HepG2 (cell line): ENCODE measurements around the gene CRK. TPM values are rescaled to one million over a fixed set of nuclear protein-coding genes. Genes with fewer than 3 reads are reported as not detected.

Experiments used
- EEA1 ChIP-seq: sonication (generic); formaldehyde crosslinking; IDR thresholded peaks from 2 replicates; pipeline ENCODE4 v1.5.1; 2020; ENCODE audit warnings: mild to moderate bottlenecking, missing genetic modification reagents, borderline replicate concordance
- FOXC1 ChIP-seq: sonication (generic); formaldehyde crosslinking; IDR thresholded peaks from 2 replicates; pipeline ENCODE4 v1.8.0; 2022; ENCODE audit warnings: mild to moderate bottlenecking, missing genetic modification reagents, borderline replicate concordance
- SMAD1 ChIP-seq: sonication (generic); formaldehyde crosslinking; IDR thresholded peaks from 2 replicates; pipeline ENCODE4 v1.4.0; 2020; ENCODE audit warnings: missing genetic modification reagents, low read depth, mild to moderate bottlenecking, borderline replicate concordance
- SRSF1 ChIP-seq: fragments of 200-400 bp; formaldehyde crosslinking; optimal IDR thresholded peaks from 2 replicates; pipeline ENCODE3; 2017; ENCODE audit warnings: mild to moderate bottlenecking, low read depth, low read length, moderate library complexity
- SUZ12 ChIP-seq: fragments of 150-350 bp; IDR thresholded peaks from 2 replicates; pipeline ENCODE4 v1.6.1; 2014; ENCODE audit warnings: low read depth, low read length
- ZBTB3 ChIP-seq: sonication (generic); formaldehyde crosslinking; IDR thresholded peaks from 2 replicates; pipeline ENCODE4 v1.4.0; 2020; ENCODE audit warnings: low read depth, mild to moderate bottlenecking, moderate library complexity, missing genetic modification reagents, borderline replicate concordance
- ZNF232 ChIP-seq: sonication (generic); formaldehyde crosslinking; IDR thresholded peaks from 2 replicates; pipeline ENCODE4 v1.4.0; 2020; ENCODE audit warnings: missing genetic modification reagents, borderline replicate concordance
- ZNF350 ChIP-seq: sonication (generic); formaldehyde crosslinking; IDR thresholded peaks from 2 replicates; pipeline ENCODE4 v1.4.0; 2020; ENCODE audit warnings: mild to moderate bottlenecking, low read depth, missing genetic modification reagents, borderline replicate concordance
- polyA plus RNA-seq, 8 experiments: library from polyadenylated mRNA; depleted of rRNA in 3 of 8; stranded (reverse) in 7 of 8; unstranded in 1 of 8; fragments of >200 nt; fragmentation: Illumina TruSeq in 4 of 8; extraction: Trizol in 4 of 8; gene quantifications; 2 replicates each; pipeline versions ENCODE4 v1.2.1 to v1.2.3, GENCODE V29; 2011 to 2016; ENCODE audit warnings: low read depth in 4 of 8, missing spikeins in 1 of 8, mixed read lengths in 1 of 8; ENCODE audit not compliant: insufficient read depth in 1 of 8
- total RNA-seq, 5 experiments: library from RNA; depleted of rRNA; stranded (reverse); fragments of >200 nt; fragmentation: Illumina TruSeq; extraction: Trizol; gene quantifications; 2 replicates each; pipeline ENCODE4 v1.2.3, GENCODE V29; 2016; ENCODE audit warnings: low read depth in 1 of 5
- TF ChIP-seq, protein P1 (sequence below): sonication (generic); formaldehyde crosslinking; IDR thresholded peaks from 2 replicates; pipeline ENCODE4 v1.8.1; 2023; ENCODE audit warnings: mild to moderate bottlenecking, moderate library complexity, missing genetic modification reagents
- TF ChIP-seq, protein P2 (sequence below): sonication (generic); formaldehyde crosslinking; IDR thresholded peaks from 2 replicates; pipeline ENCODE4 v1.5.1; 2020; ENCODE audit warnings: mild to moderate bottlenecking, missing genetic modification reagents, moderate library complexity
- TF ChIP-seq, protein P3 (sequence below): sonication (generic); formaldehyde crosslinking; IDR thresholded peaks from 2 replicates; pipeline ENCODE4 v1.5.0; 2020; ENCODE audit warnings: mild to moderate bottlenecking, missing genetic modification reagents
- TF ChIP-seq, protein P4 (sequence below): sonication (generic); formaldehyde crosslinking; conservative IDR thresholded peaks from 2 replicates; pipeline ENCODE4 v1.8.0; 2022; ENCODE audit warnings: mild to moderate bottlenecking, moderate library complexity, missing genetic modification reagents
- TF ChIP-seq, protein P5 (sequence below): sonication (generic); formaldehyde crosslinking; IDR thresholded peaks from 2 replicates; pipeline ENCODE4 v1.4.0; 2020; ENCODE audit warnings: missing genetic modification reagents, mild to moderate bottlenecking, borderline replicate concordance

The CRK gene
- total and polyA plus RNA-seq, 2 of the 13 experiments (the other 11 are each of a cell fraction or from before 2014, with no cell fraction given): 47.4 to 54.2 TPM

DNA sequence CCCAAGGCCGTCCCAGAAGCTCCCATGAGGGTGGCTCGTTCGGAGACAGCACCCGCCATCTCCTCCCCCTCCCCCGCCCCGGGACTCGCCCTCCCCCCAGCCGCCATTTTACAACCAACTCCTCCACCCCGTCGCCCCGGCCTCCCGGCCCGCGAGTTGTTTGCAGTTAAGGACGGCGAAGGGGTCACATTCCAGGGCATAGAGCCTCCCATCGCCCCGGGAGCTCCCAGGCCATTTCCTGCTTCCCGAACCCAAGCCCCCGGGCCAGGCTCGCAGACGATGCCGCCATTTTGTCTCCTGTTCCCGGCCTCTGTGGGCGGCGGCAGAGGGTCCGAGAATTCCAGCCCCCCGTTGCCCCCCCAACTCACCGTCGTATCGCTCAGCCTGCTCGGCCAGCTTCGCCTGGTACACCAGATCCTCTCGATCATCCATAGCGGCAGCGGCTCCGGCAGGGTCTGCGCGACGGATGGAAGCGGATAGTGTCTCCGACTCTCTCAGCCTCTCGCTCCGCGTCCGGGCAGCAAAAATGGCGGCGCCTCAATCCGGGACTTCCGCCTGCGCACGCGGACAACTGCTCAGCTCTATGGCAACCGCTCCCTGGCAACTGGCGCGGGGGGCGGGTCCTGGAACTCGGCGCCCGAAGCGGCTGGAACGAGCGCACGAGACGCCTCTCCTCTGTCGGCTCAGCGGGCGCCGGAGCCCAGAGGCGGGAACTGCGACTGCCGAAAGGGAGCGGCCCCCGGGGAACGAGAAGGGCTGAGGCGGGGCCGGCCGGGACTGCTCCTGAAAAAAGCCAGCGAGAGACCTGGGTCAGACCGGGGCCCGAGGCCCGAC lies 56.1 kb downstream of the CRK start, which contains the start of gene YWHAE (continued):
- TF ChIP-seq SRSF1: peak; percentile 99
- TF ChIP-seq, protein P1, sequence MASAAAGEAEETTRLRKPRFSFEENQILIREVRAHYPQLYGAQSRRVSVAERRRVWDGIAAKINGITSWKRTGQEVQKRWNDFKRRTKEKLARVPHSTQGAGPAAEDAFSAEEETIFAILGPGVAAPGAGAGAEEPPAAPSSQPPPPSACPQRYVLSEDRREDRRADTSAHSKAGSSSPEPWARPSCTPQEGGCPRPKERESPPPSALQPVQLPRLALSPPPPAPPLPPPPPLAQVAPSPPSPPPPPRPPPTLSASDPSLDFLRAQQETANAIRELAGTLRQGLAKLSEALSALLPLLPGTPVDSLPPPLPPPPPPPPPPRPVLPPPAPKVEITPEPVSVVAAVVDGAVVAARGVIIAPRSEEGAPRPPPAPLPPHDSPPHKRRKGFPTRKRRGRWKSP (CRISPR knock-in tag): 0 out of 2 replicates have a peak, but pooled peaks have one; percentile 28
- no peak for TF ChIP-seq SUZ12
- TF ChIP-seq, protein P2, sequence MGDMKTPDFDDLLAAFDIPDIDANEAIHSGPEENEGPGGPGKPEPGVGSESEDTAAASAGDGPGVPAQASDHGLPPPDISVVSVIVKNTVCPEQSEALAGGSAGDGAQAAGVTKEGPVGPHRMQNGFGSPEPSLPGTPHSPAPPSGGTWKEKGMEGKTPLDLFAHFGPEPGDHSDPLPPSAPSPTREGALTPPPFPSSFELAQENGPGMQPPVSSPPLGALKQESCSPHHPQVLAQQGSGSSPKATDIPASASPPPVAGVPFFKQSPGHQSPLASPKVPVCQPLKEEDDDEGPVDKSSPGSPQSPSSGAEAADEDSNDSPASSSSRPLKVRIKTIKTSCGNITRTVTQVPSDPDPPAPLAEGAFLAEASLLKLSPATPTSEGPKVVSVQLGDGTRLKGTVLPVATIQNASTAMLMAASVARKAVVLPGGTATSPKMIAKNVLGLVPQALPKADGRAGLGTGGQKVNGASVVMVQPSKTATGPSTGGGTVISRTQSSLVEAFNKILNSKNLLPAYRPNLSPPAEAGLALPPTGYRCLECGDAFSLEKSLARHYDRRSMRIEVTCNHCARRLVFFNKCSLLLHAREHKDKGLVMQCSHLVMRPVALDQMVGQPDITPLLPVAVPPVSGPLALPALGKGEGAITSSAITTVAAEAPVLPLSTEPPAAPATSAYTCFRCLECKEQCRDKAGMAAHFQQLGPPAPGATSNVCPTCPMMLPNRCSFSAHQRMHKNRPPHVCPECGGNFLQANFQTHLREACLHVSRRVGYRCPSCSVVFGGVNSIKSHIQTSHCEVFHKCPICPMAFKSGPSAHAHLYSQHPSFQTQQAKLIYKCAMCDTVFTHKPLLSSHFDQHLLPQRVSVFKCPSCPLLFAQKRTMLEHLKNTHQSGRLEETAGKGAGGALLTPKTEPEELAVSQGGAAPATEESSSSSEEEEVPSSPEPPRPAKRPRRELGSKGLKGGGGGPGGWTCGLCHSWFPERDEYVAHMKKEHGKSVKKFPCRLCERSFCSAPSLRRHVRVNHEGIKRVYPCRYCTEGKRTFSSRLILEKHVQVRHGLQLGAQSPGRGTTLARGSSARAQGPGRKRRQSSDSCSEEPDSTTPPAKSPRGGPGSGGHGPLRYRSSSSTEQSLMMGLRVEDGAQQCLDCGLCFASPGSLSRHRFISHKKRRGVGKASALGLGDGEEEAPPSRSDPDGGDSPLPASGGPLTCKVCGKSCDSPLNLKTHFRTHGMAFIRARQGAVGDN (CRISPR knock-in tag): peak; percentile 86
- TF ChIP-seq, protein P3, sequence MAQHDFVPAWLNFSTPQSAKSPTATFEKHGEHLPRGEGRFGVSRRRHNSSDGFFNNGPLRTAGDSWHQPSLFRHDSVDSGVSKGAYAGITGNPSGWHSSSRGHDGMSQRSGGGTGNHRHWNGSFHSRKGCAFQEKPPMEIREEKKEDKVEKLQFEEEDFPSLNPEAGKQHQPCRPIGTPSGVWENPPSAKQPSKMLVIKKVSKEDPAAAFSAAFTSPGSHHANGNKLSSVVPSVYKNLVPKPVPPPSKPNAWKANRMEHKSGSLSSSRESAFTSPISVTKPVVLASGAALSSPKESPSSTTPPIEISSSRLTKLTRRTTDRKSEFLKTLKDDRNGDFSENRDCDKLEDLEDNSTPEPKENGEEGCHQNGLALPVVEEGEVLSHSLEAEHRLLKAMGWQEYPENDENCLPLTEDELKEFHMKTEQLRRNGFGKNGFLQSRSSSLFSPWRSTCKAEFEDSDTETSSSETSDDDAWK (CRISPR knock-in tag): no peak
- TF ChIP-seq ZNF232 (CRISPR knock-in tag): peak; percentile 67; the same call in 1 of the 2 replicates
- no peak for TF ChIP-seq ZBTB3 (CRISPR knock-in tag)
- TF ChIP-seq, protein P4, sequence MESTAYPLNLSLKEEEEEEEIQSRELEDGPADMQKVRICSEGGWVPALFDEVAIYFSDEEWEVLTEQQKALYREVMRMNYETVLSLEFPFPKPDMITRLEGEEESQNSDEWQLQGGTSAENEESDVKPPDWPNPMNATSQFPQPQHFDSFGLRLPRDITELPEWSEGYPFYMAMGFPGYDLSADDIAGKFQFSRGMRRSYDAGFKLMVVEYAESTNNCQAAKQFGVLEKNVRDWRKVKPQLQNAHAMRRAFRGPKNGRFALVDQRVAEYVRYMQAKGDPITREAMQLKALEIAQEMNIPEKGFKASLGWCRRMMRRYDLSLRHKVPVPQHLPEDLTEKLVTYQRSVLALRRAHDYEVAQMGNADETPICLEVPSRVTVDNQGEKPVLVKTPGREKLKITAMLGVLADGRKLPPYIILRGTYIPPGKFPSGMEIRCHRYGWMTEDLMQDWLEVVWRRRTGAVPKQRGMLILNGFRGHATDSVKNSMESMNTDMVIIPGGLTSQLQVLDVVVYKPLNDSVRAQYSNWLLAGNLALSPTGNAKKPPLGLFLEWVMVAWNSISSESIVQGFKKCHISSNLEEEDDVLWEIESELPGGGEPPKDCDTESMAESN (CRISPR knock-in tag): peak; percentile 80; the same call in 1 of the 2 replicates
- no peak for TF ChIP-seq SMAD1
- peak; percentile 85 for TF ChIP-seq ZNF350
- TF ChIP-seq EEA1 (CRISPR knock-in tag): peak; percentile 64; the same call in 1 of the 2 replicates
- TF ChIP-seq, protein P5, sequence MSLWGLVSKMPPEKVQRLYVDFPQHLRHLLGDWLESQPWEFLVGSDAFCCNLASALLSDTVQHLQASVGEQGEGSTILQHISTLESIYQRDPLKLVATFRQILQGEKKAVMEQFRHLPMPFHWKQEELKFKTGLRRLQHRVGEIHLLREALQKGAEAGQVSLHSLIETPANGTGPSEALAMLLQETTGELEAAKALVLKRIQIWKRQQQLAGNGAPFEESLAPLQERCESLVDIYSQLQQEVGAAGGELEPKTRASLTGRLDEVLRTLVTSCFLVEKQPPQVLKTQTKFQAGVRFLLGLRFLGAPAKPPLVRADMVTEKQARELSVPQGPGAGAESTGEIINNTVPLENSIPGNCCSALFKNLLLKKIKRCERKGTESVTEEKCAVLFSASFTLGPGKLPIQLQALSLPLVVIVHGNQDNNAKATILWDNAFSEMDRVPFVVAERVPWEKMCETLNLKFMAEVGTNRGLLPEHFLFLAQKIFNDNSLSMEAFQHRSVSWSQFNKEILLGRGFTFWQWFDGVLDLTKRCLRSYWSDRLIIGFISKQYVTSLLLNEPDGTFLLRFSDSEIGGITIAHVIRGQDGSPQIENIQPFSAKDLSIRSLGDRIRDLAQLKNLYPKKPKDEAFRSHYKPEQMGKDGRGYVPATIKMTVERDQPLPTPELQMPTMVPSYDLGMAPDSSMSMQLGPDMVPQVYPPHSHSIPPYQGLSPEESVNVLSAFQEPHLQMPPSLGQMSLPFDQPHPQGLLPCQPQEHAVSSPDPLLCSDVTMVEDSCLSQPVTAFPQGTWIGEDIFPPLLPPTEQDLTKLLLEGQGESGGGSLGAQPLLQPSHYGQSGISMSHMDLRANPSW: no peak; the same call in 1 of the 2 replicates
- peak; percentile 92 for TF ChIP-seq FOXC1
